ENCODE measurements around the gene MRPL48. TPM values are rescaled to one million over a fixed set of nuclear protein-coding genes. Genes with fewer than 3 reads are reported as not detected.

MRPL48 gene
- total and polyA plus RNA-seq, 2 of the 8 experiments (the other 6 are each of a cell fraction or from before 2014, with no cell fraction given): 34.9 to 59.9 TPM

DNA sequence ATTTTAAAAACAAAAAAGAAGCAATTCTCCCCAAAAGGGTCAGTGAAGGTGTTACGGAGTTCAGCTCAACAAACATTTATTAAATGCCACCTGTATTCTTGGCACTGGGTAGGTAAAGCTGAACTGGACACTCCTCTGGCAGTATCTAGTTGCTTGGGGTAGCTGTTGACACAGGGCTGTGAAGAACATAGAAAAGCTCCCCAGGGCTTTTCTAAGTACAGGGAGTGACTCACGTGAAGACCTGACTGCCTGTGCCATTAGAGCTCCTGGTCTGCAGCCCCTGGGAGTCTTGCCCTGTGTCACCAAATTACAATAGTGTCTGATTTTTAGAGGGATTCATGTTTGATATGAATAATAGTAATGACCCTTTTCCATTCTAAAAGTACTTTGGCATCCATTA lies 45.4 kb downstream of the MRPL48 start:
- Histone ChIP-seq H3K4ac (replicated peaks; ENCODE audit: insufficient read length, low read depth, low read length) (no peak overlapping the region), H3K9me3 (ENCODE audit: insufficient read depth in 2 of 2, low read depth in 1 of 2, low read length in 1 of 2) (no peaks in the 10 kb centered on the region), H2BK120ac (replicated peaks; ENCODE audit: low read depth, low read length) (no peak overlapping the region), H3K4me3 (ENCODE audit: extremely low read depth in 1 of 4, insufficient read depth in 2 of 4, low read depth in 3 of 4, low read length in 4 of 4) (no peak overlapping the region), H3K27me3 (replicated peaks in 1 of 4; ENCODE audit: control insufficient read depth in 3 of 4, extremely low read depth in 1 of 4, insufficient read depth in 3 of 4, low read length in 3 of 4) (no peaks in the 10 kb centered on the region), H4K8ac (ENCODE audit: extremely low read depth, insufficient read depth, low read length) (no peak overlapping the region), H3K18ac (ENCODE audit: extremely low read depth, low read length) (no peak overlapping the region), H2BK12ac (ENCODE audit: low read depth, low read length) (no peak overlapping the region), H3K14ac (ENCODE audit: insufficient read length) (no peak overlapping the region), H3K79me1 (ENCODE audit: low read depth, low read length) (no peaks in the 10 kb centered on the region), H4K20me1 (replicated peaks in 1 of 2; ENCODE audit: control insufficient read depth in 1 of 2, insufficient read depth in 2 of 2, low read length in 2 of 2) (no peaks in the 10 kb centered on the region), H3K36me3 (ENCODE audit: control insufficient read depth in 2 of 4, insufficient read depth in 4 of 4, low read length in 3 of 4) (peaks cover 0 to 8% (median 0%) of the 10 kb centered on the region in 4 experiments; a peak in 2 of 8 replicates), H2AFZ (ENCODE audit: low read length) (no peak overlapping the region), H3K27ac (ENCODE audit: low read depth, low read length) (no peak overlapping the region), H3K23ac (ENCODE audit: insufficient read length) (no peak overlapping the region), H4K91ac (replicated peaks; ENCODE audit: insufficient read length, low read length) (no peak overlapping the region), H3K56ac (replicated peaks; ENCODE audit: insufficient read length, low read depth, low read length) (no peak overlapping the region), H4K5ac (ENCODE audit: insufficient read length, low read depth, low read length) (no peak overlapping the region), H3K4me2 (ENCODE audit: insufficient read depth in 1 of 2, low read depth in 2 of 2, low read length in 2 of 2) (no peak overlapping the region), H3K23me2 (ENCODE audit: low read depth, low read length) (no peaks in the 10 kb centered on the region), H2BK20ac (ENCODE audit: low read length) (no peak overlapping the region), H2BK5ac (ENCODE audit: low read depth, low read length) (no peak overlapping the region), H2AK5ac (ENCODE audit: low read depth, low read length) (no peak overlapping the region), H3K79me2 (ENCODE audit: control insufficient read depth in 1 of 2, insufficient read depth in 2 of 2, low read length in 2 of 2) (no peaks in the 10 kb centered on the region), H3K4me1 (replicated peaks in 1 of 4; ENCODE audit: control insufficient read depth in 3 of 4, insufficient read depth in 4 of 4, low read length in 3 of 4) (no peaks in the 10 kb centered on the region), H3K9ac (replicated peaks in 1 of 4; ENCODE audit: extremely low read depth in 1 of 4, low read depth in 3 of 4, low read length in 3 of 4) (no peak overlapping the region), H2BK15ac (ENCODE audit: low read length) (no peak overlapping the region)
- FAIRE-seq (no peak), DNase-seq (ENCODE audit: low read depth in 1 of 2, low spot score in 2 of 2) (no peak)
- 89% methylated on average over 2 of the region's 2 CpGs; no CpG with 5 or more reads in 1 of the 2 experiments for WGBS, 2 experiments (ENCODE audit: extremely low coverage in 1 of 2, insufficient coverage in 1 of 2, insufficient read length in 1 of 2, insufficient replicate concordance in 2 of 2, low coverage in 1 of 2, low lambda C conversion rate in 2 of 2, missing lambda C conversion rate in 1 of 2)
- no peak for TF ChIP-seq FOSL1 (IDR thresholded peaks at IDR 0.05; ENCODE audit: insufficient read depth, low read depth, low read length)
- no peak for TF ChIP-seq SIRT6 (IDR thresholded peaks at IDR 0.05; ENCODE audit: low read length)
- no peak for TF ChIP-seq POLR2A (IDR thresholded peaks at IDR 0.05; ENCODE audit: control extremely low read depth in 1 of 2, low read depth in 2 of 2, low read length in 2 of 2)
- TF ChIP-seq SP4 (IDR thresholded peaks at IDR 0.05; ENCODE audit: low read length): no peak
- TF ChIP-seq TCF12 (IDR thresholded peaks at IDR 0.05; ENCODE audit: low read depth, low read length): no peak
- ChIA-PET CTCF (ENCODE audit: partially characterized antibody) (interaction anchor here (0.6 to 1.0 kb wide), 2 partner anchors 24 to 60 kb away, joined by 3 read pairs; no protein-coding TSS in a partner anchor), POLR2A (ENCODE audit: partially characterized antibody) (interaction anchor here (1.0 to 1.5 kb wide), 4 partner anchors 10 to 72 kb away, joined by 3 to 6 read pairs (median 3); partner anchors contain the start of gene RAB6A)
